BE2C (cell line): Measurements from ENCODE around the gene SYTL4.
"Not testable (repeated sequence)": the region's sequence is repeated elsewhere in the genome, so short reads cannot be mapped to it uniquely, and the experiment has no call there.

ENCODE experiments used
- DNase-seq: peaks from one replicate; pipeline ENCODE4 v3.0.0-alpha.2; 2020
- H3K27me3 ChIP-seq: fragments of 250-450 bp; sonication (Bioruptor Pico); 2 replicates; pipeline ENCODE4 v1.5.1; 2020; ENCODE audit warnings: mild to moderate bottlenecking
- H3K36me3 ChIP-seq: fragments of 250-450 bp; sonication (Bioruptor Pico); 2 replicates; pipeline ENCODE4 v1.5.1; 2020; ENCODE audit warnings: mild to moderate bottlenecking
- H3K4me1 ChIP-seq: fragments of 250-450 bp; sonication (Bioruptor Pico); 2 replicates; pipeline ENCODE4 v1.5.1; 2020
- H3K4me3 ChIP-seq: 2 replicates; pipeline ENCODE4 v1.5.1; 2011; ENCODE audit warnings: low read depth, low read length
- H3K9me3 ChIP-seq: fragments of 250-450 bp; sonication (Bioruptor Pico); 2 replicates; pipeline ENCODE4 v1.5.1; 2020
- CTCF ChIP-seq: IDR thresholded peaks from 2 replicates; pipeline ENCODE4 v1.5.1; 2012; ENCODE audit warnings: mild to moderate bottlenecking, low read depth, low read length

SYTL4 gene

GRCh38 chrX:100747090-100747489 lies 15.2 kb upstream of the SYTL4 start:
- no peaks in the 10 kb centered on the region for H3K9me3 ChIP-seq
- TF ChIP-seq CTCF = no peak

GRCh38 chrX:100745806-100746537 lies 14.1 kb upstream of the SYTL4 start:
- no peaks in the 10 kb centered on the region for H3K27me3 ChIP-seq
- no peak overlapping the region for H3K4me3 ChIP-seq
- TF ChIP-seq CTCF = no peak
- no peak for DNase-seq
- H3K4me1 ChIP-seq = no peaks in the 10 kb centered on the region
- no peaks in the 10 kb centered on the region for H3K36me3 ChIP-seq
- no peaks in the 10 kb centered on the region for H3K9me3 ChIP-seq

More at GRCh38 chrX:100747090-100747489, 15.2 kb upstream of the SYTL4 start:
- DNase-seq = no peak
- Histone ChIP-seq H3K36me3 (no peaks in the 10 kb centered on the region), H3K4me1 (no peaks in the 10 kb centered on the region), H3K4me3 (no peak overlapping the region), H3K27me3 (no peaks in the 10 kb centered on the region)

GRCh38 chrX:100745205-100745604 lies 13.3 kb upstream of the SYTL4 start:
- no peaks in the 10 kb centered on the region for H3K9me3 ChIP-seq
- no peak for TF ChIP-seq CTCF
- H3K4me1 ChIP-seq = no peaks in the 10 kb centered on the region
- H3K4me3 ChIP-seq = no peak overlapping the region
- DNase-seq = no peak
- no peaks in the 10 kb centered on the region for H3K27me3 ChIP-seq
- no peaks in the 10 kb centered on the region for H3K36me3 ChIP-seq

GRCh38 chrX:100743009-100743607 lies 11.2 kb upstream of the SYTL4 start:
- no peaks in the 10 kb centered on the region for H3K9me3 ChIP-seq
- H3K4me3 ChIP-seq = no peak overlapping the region
- no peaks in the 10 kb centered on the region for H3K27me3 ChIP-seq
- TF ChIP-seq CTCF = no peak
- no peaks in the 10 kb centered on the region for H3K36me3 ChIP-seq
- DNase-seq = no peak
- H3K4me1 ChIP-seq = no peaks in the 10 kb centered on the region

- H3K27me3 ChIP-seq, H3K4me1 ChIP-seq, H3K9me3 ChIP-seq, DNase-seq, H3K36me3 ChIP-seq, H3K4me3 ChIP-seq: not testable (repeated sequence)
These were observed 7.9 kb downstream of the SYTL4 start for GRCh38 chrX:100724006-100724405.

- no peak for DNase-seq
- Histone ChIP-seq H3K4me3 (no peak overlapping the region), H3K9me3 (no peaks in the 10 kb centered on the region), H3K4me1 (no peaks in the 10 kb centered on the region), H3K27me3 (no peaks in the 10 kb centered on the region), H3K36me3 (no peaks in the 10 kb centered on the region)
- no peak for TF ChIP-seq CTCF
These were observed 10.6 kb downstream of the SYTL4 start for GRCh38 chrX:100721328-100721727.
